Measurements from ENCODE around the gene SMOC2.

Gene SMOC2

GRCh38 chr6:168598251-168599117, 157.5 kb downstream of the SMOC2 start:
- in situ Hi-C loops (cut with MboI; ENCODE audit: low sequenced_read_pairs, unreplicated experiment) = no loop called here
- TF ChIP-seq CTCF (IDR thresholded peaks at IDR 0.05; ENCODE audit: borderline replicate concordance, control extremely low read depth, extremely low read depth, insufficient read depth, missing control alignments) = no peak

GRCh38 chr6:168599118-168599494, 158.1 kb downstream of the SMOC2 start:
- in situ Hi-C loops (cut with MboI; ENCODE audit: low sequenced_read_pairs, unreplicated experiment) = no loop called here
- no peak for TF ChIP-seq CTCF (IDR thresholded peaks at IDR 0.05; ENCODE audit: borderline replicate concordance, control extremely low read depth, extremely low read depth, insufficient read depth, missing control alignments)
- no peak for DNase-seq (ENCODE audit: low spot score)

More at GRCh38 chr6:168598251-168599117, 157.5 kb downstream of the SMOC2 start:
- no peak for DNase-seq (ENCODE audit: low spot score)

DNA sequence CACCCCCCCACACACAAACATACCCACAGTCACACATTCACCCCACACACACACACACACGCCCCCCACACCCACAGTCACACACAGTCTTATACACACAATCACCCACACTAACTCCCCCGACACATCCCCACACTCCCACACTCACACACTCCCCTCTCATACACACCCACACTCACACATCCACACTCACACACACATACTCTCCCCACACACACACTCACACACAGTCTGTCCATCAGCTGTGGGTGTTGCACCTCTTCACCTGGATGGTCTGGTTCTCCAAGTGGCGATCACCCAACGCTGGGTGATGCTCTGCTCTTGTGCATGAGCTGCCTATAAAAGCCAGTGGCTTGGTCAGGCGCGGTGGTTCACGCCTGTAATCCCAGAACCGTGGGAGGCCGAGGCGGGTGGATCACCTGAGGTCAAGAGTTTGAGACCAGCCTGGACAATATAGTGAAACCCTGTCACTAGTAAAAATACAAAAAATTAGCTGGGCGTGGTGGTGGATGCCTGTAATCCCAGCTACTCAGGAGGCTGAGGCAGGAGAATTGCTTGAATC, 158.9 kb downstream of the SMOC2 start:
- no peak for TF ChIP-seq CTCF (IDR thresholded peaks at IDR 0.05; ENCODE audit: borderline replicate concordance, control extremely low read depth, extremely low read depth, insufficient read depth, missing control alignments)
- in situ Hi-C loops (cut with MboI; ENCODE audit: low sequenced_read_pairs, unreplicated experiment) = no loop called here
- no peak for DNase-seq (ENCODE audit: low spot score)

DNA sequence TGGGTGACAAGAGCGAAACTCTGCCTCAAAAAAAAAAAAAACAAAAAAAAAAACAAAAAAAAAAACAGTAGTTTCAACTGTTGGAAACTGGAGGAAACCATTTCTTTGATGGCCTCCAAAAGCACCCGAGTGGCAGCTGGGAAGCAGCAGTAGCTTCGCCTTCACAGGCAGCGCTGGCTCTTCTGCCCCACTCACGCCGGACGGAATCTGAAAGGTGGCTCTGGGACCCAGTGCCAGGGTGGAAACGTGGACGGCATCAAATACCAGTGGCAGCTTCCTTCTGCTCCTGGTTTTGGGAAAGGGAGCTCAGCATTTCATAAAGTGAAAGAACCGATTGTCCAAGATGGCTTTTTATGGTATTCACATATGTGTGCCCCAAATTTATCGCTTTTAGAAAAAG, 159.4 kb downstream of the SMOC2 start:
- in situ Hi-C loops (cut with MboI; ENCODE audit: low sequenced_read_pairs, unreplicated experiment) = no loop called here
- no peak for DNase-seq (ENCODE audit: low spot score)
- TF ChIP-seq CTCF (IDR thresholded peaks at IDR 0.05; ENCODE audit: borderline replicate concordance, control extremely low read depth, extremely low read depth, insufficient read depth, missing control alignments) = no peak

DNA sequence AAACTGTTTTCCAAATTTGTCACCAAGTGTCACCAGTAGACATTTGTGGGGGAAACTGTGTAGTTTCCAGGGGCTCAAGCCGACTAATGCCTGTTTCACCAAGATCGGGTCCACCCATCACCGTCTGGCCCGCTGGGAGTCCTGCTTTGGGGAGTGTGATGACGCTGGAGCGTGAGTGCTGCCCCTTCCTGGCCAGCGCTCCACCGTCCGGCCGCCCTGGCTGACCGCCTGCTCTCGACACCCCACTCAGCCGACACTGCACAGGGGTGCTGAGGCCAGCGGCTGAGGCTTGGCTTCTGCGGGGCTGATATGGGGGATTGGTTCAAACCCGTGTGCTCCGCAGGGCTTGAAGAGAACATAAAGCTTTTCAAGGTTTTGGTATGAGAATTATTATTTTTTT, 160.1 kb downstream of the SMOC2 start:
- TF ChIP-seq CTCF (IDR thresholded peaks at IDR 0.05; ENCODE audit: borderline replicate concordance, control extremely low read depth, extremely low read depth, insufficient read depth, missing control alignments) = no peak
- no peak for DNase-seq (ENCODE audit: low spot score)
- in situ Hi-C loops (cut with MboI; ENCODE audit: low sequenced_read_pairs, unreplicated experiment) = no loop called here

GRCh38 chr6:168601546-168601945, 160.6 kb downstream of the SMOC2 start:
- no peak for TF ChIP-seq CTCF (IDR thresholded peaks at IDR 0.05; ENCODE audit: borderline replicate concordance, control extremely low read depth, extremely low read depth, insufficient read depth, missing control alignments)
- in situ Hi-C loops (cut with MboI; ENCODE audit: low sequenced_read_pairs, unreplicated experiment) = no loop called here
- no peak for DNase-seq (ENCODE audit: low spot score)
